Heart left ventricle (tissue), 16 donors: ENCODE data around the gene MED12L. TPM values are rescaled to one million over a fixed set of nuclear protein-coding genes. Genes with fewer than 3 reads are reported as not detected.

Experiments
- ATAC-seq, 4 donors: fragments of 200-7000 bp; cut with Tn5 transposase; one replicate each; pipeline ENCODE4 v1.9.1; 2020 to 2022; ENCODE audit warnings: moderate library complexity in 4 of 4, mild to moderate bottlenecking in 3 of 4, moderate number of reproducible peaks in 1 of 4
- DNase-seq, 5 donors: peaks; one replicate each; pipeline ENCODE4 v3.0.0-alpha.2; 2020
- H3K27ac ChIP-seq, 12 donors: fragments of 200-600 bp; sonication (generic) in 4 of 12; one replicate each; pipeline versions ENCODE4 v1.5.0 to v1.8.0; 2016 to 2022; ENCODE audit warnings: mild to moderate bottlenecking in 2 of 12
- H3K27me3 ChIP-seq, 9 donors: fragments of 200-600 bp; sonication (generic) in 2 of 9; one replicate each; pipeline versions ENCODE4 v1.5.1 to v1.8.0; 2016 to 2022; ENCODE audit warnings: mild to moderate bottlenecking in 3 of 9
- H3K36me3 ChIP-seq, 9 donors: fragments of 200-600 bp; sonication (generic) in 2 of 9; one replicate each; pipeline versions ENCODE4 v1.5.0 to v1.8.0; 2018 to 2022; ENCODE audit warnings: mild to moderate bottlenecking in 2 of 9
- H3K4me1 ChIP-seq, 12 donors: fragments of 200-600 bp; sonication (generic) in 4 of 12; one replicate each; pipeline versions ENCODE4 v1.5.0 to v1.8.0; 2016 to 2022; ENCODE audit warnings: mild to moderate bottlenecking in 3 of 12
- H3K4me3 ChIP-seq, 12 donors: fragments of 200-600 bp; sonication (generic) in 4 of 12; one replicate each; pipeline versions ENCODE4 v1.5.0 to v1.8.0; 2017 to 2022; ENCODE audit warnings: mild to moderate bottlenecking in 9 of 12, moderate library complexity in 4 of 12
- H3K9me3 ChIP-seq, 12 donors: fragments of 200-600 bp; sonication (generic) in 4 of 12; one replicate each; pipeline versions ENCODE4 v1.5.0 to v1.8.0; 2016 to 2022; ENCODE audit warnings: mild to moderate bottlenecking in 1 of 12
- CTCF ChIP-seq, 12 donors: fragments of 200-600 bp; sonication (generic) in 4 of 12; IDR thresholded peaks; one replicate each; pipeline versions ENCODE4 v1.5.0 to v1.8.0; 2018 to 2022; ENCODE audit warnings: antibody characterized with exemption in 12 of 12, mild to moderate bottlenecking in 5 of 12
- POLR2A ChIP-seq, 2 donors: fragments of 450-650 bp; IDR thresholded peaks; one replicate each; pipeline ENCODE4 v1.6.1; 2017; ENCODE audit warnings: antibody characterized with exemption in 2 of 2, mild to moderate bottlenecking in 2 of 2, moderate library complexity in 2 of 2
- WGBS, 4 donors: extraction: QIAGEN DNeasy Blood & Tissue Kit in 2 of 4; methylation state at CpG; one replicate each; pipeline versions ENCODE4 v1.1.5 to v1.1.7; 2013 to 2018; 5-methylcytosine and 5-hydroxymethylcytosine counted together
- intact Hi-C, 10 donors: fragments of 100-400 bp; cut with DNase I; formaldehyde crosslinking; loops; one replicate each; pipeline versions ENCODE4 v1.11.1 to v1.14.2; 2022
- polyA plus RNA-seq, 2 donors: library from polyadenylated mRNA; stranded (reverse); fragments of 200-250 nt; gene quantifications; one replicate each; pipeline ENCODE4 v1.2.3, GENCODE V29; 2013
- total RNA-seq, 9 donors: library from RNA; depleted of rRNA in 2 of 9; stranded (reverse); fragments of >200 nt in 2 of 9; fragmentation: NEBNext Ultra II Directional in 3 of 9; extraction: Animal tissue kit (Norgen Biotek cat#: 25700) in 3 of 9; gene quantifications; one replicate each; pipeline versions ENCODE4 v1.1.0 to v1.2.4, GENCODE V29; 2016 to 2023
- donor health status: ischemic (EF 13 %, LVEDD 7.1; RV severe dilation, severe dysfunction).
- donor health status: healthy with polysubstance abuse.
- donor health status: DM: no; HTN: yes; CAD: no.
- donor health status: DM: no; HTN: no; CAD: no.
- donor health status: ischemic (EF 25% LVEDD 6.9; RV normal size, moderate dysfunction).
- donor health status: ischemic (EF 25% LVEDD 5.7; RV mildly dilated, moderate dysfunction).
- donor health status: healthy.
- donor health status: DM: yes; HTN: yes; CAD: no.
- donor health status: ischemic (EF 35%, LVEDD 5.7; RV mildly dilated, moderate dysfunction).
- donor health status: nonischemic (EF 11% LVEDD 7.7; RV severe dilation, severe dysfunction).
- donor health status: DM: yes; HTN: yes; CAD: no.
- donor health status: PGD.
- donor health status: ischemic (EF 29% LVEDD 5.4; RV normal size, mild dysfunction).
- donor health status: nonischemic (EF 23%, LVEDD 6.1; RV moderate dilation, normal function).

Gene MED12L
- total and polyA plus RNA-seq, 11 donors = 0.06 to 2.1 (median 0.39) TPM

- 67 to 86% (median 70%) methylated on average over 2 of the region's 2 CpGs for WGBS, 4 donors
- intact Hi-C loops = no loop called here
- H3K4me3 ChIP-seq = no peak overlapping the region
- H3K27me3 ChIP-seq = no peaks in the 10 kb centered on the region
- H3K36me3 ChIP-seq = no peaks in the 10 kb centered on the region
- H3K4me1 ChIP-seq = peaks cover 0 to 20% (median 0%) of the 10 kb centered on the region in 12 donors
- H3K27ac ChIP-seq = peak overlapping the region in 1 of 12 donors; percentile 12
- ATAC-seq (no peak), DNase-seq (no peak)
- TF ChIP-seq CTCF (IDR thresholded peaks at IDR 0.05) (no peak), POLR2A (IDR thresholded peaks at IDR 0.05) (no peak)
- H3K9me3 ChIP-seq = no peaks in the 10 kb centered on the region
These were observed 272.0 kb downstream of the MED12L start for GRCh38 chr3:151357463-151357850.

- Histone ChIP-seq H3K36me3 (no peaks in the 10 kb centered on the region), H3K9me3 (no peaks in the 10 kb centered on the region), H3K27me3 (no peaks in the 10 kb centered on the region), H3K4me3 (no peak overlapping the region), H3K4me1 (peaks cover 0 to 3% (median 0%) of the 10 kb centered on the region in 12 donors), H3K27ac (no peak overlapping the region)
- ATAC-seq (no peak), DNase-seq (no peak)
- WGBS, 4 donors = 73 to 82% (median 78%) methylated on average over 3 of the region's 3 CpGs
- intact Hi-C loops = no loop called here
- TF ChIP-seq CTCF (IDR thresholded peaks at IDR 0.05) (no peak), POLR2A (IDR thresholded peaks at IDR 0.05) (no peak)
These were observed 277.3 kb downstream of the MED12L start for GRCh38 chr3:151362751-151363174.

GRCh38 chr3:151366993-151367392 lies 281.5 kb downstream of the MED12L start:
- 78 to 84% (median 83%) methylated on average over 3 of the region's 3 CpGs for WGBS, 4 donors
- ATAC-seq (no peak), DNase-seq (no peak)
- Histone ChIP-seq H3K36me3 (no peaks in the 10 kb centered on the region), H3K27me3 (no peaks in the 10 kb centered on the region), H3K27ac (no peak overlapping the region), H3K4me3 (no peak overlapping the region), H3K9me3 (no peaks in the 10 kb centered on the region), H3K4me1 (no peaks in the 10 kb centered on the region)
- intact Hi-C loops = no loop called here
- TF ChIP-seq CTCF (IDR thresholded peaks at IDR 0.05) = no peak
- no peak for TF ChIP-seq POLR2A (IDR thresholded peaks at IDR 0.05)

- intact Hi-C loops = no loop called here
These were observed 282.0 kb downstream of the MED12L start for GRCh38 chr3:151367448-151367847.

More at GRCh38 chr3:151367448-151367847, 282.0 kb downstream of the MED12L start:
- Histone ChIP-seq H3K4me3 (no peak overlapping the region), H3K36me3 (no peaks in the 10 kb centered on the region), H3K9me3 (no peaks in the 10 kb centered on the region), H3K27me3 (no peaks in the 10 kb centered on the region), H3K4me1 (no peaks in the 10 kb centered on the region), H3K27ac (no peak overlapping the region)
- DNase-seq (no peak), ATAC-seq (no peak)
- 71 to 86% (median 79%) methylated on average over 5 of the region's 5 CpGs for WGBS, 4 donors
- TF ChIP-seq CTCF (IDR thresholded peaks at IDR 0.05) (no peak), POLR2A (IDR thresholded peaks at IDR 0.05) (no peak)
